ENCODE results near the gene PDLIM7.

The PDLIM7 gene

GRCh38 chr5:177459819-177460628, 37.4 kb downstream of the PDLIM7 start:
- no peak overlapping the region for H3K4me3 ChIP-seq (ENCODE audit: low read depth, low read length)
- in situ Hi-C loops (cut with HindIII; ENCODE audit: low sequenced_read_pairs) = no loop called here
- no peak for DNase-seq (ENCODE audit: low read depth, low spot score)
- no peak for TF ChIP-seq CTCF (IDR thresholded peaks at IDR 0.05; ENCODE audit: low read depth, low read length)

- no peak for DNase-seq (ENCODE audit: low read depth, low spot score)
- H3K4me3 ChIP-seq (ENCODE audit: low read depth, low read length) = no peak overlapping the region
- no peak for TF ChIP-seq CTCF (IDR thresholded peaks at IDR 0.05; ENCODE audit: low read depth, low read length)
- in situ Hi-C loops (cut with HindIII; ENCODE audit: low sequenced_read_pairs) = no loop called here
Measured at GRCh38 chr5:177459357-177459756, 38.0 kb downstream of the PDLIM7 start.

GRCh38 chr5:177458912-177459350, 38.5 kb downstream of the PDLIM7 start:
- no peak overlapping the region for H3K4me3 ChIP-seq (ENCODE audit: low read depth, low read length)
- TF ChIP-seq CTCF (IDR thresholded peaks at IDR 0.05; ENCODE audit: low read depth, low read length) = no peak
- DNase-seq (ENCODE audit: low read depth, low spot score) = no peak
- in situ Hi-C loops (cut with HindIII; ENCODE audit: low sequenced_read_pairs) = no loop called here

GRCh38 chr5:177457852-177458681, 39.3 kb downstream of the PDLIM7 start:
- no peak overlapping the region for H3K4me3 ChIP-seq (ENCODE audit: low read depth, low read length)
- in situ Hi-C loops (cut with HindIII; ENCODE audit: low sequenced_read_pairs) = no loop called here
- no peak for DNase-seq (ENCODE audit: low read depth, low spot score)
- TF ChIP-seq CTCF (IDR thresholded peaks at IDR 0.05; ENCODE audit: low read depth, low read length) = no peak

- peak; percentile 64 for TF ChIP-seq CTCF (IDR thresholded peaks at IDR 0.05; ENCODE audit: low read depth, low read length)
- H3K4me3 ChIP-seq (ENCODE audit: low read depth, low read length) = no peak overlapping the region
- peak; percentile 97 for DNase-seq (ENCODE audit: low read depth, low spot score)
- in situ Hi-C loops (cut with HindIII; ENCODE audit: low sequenced_read_pairs) = no loop called here
Measured at GRCh38 chr5:177456976-177457851, 40.2 kb downstream of the PDLIM7 start.

- no peak for TF ChIP-seq CTCF (IDR thresholded peaks at IDR 0.05; ENCODE audit: low read depth, low read length)
- in situ Hi-C loops (cut with HindIII; ENCODE audit: low sequenced_read_pairs) = no loop called here
- no peak for DNase-seq (ENCODE audit: low read depth, low spot score)
- H3K4me3 ChIP-seq (ENCODE audit: low read depth, low read length) = no peak overlapping the region
Measured at GRCh38 chr5:177456591-177456964, 40.8 kb downstream of the PDLIM7 start.

Measured in astrocyte of the spinal cord (primary cell).